ENCODE measurements around the gene GRPEL1.

DNA sequence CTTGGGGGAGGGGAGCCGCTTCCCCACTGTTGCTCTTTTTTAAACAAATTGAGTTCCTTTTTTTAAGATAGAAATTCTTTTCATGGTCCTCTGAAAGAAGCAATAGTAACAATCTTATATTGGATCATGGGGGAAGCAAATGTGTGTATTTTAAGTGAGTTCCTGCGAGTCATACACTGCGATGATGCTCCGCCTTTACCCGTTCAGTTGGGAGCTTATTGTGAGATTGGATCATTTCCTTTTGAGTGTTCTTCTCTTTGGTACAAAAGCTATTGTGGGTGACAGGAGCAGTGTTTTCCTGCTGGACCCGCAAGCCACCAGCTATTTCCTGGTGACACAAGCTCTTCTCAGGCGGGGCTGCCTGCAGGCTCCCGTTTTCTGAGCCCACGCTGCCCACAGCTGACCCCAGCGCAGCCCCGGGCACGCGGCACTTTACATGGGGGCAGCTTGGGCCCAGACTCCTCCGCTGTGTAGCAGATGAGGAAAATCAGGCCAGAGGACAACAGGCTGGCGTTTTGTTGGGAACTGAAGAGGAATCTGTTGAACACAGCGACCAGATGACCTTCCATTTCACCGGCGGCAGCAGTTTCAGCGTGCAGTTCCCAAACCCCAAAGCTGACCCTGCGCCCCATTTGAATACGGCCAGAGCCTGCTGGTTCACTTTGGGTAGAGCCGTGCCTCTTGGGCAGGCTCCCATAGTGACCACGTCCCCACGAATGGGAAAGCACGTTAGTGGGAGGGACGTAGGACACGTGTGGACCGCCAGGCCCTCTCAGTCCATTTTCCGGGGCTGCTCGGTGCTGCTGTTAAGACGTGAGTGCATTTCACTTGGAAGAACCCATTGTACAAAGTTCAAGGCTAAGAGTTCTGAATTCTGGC, 12.5 kb downstream of the GRPEL1 start:
- no peak for TF ChIP-seq POLR2A (IDR thresholded peaks at IDR 0.05)
- TF ChIP-seq, protein P1, sequence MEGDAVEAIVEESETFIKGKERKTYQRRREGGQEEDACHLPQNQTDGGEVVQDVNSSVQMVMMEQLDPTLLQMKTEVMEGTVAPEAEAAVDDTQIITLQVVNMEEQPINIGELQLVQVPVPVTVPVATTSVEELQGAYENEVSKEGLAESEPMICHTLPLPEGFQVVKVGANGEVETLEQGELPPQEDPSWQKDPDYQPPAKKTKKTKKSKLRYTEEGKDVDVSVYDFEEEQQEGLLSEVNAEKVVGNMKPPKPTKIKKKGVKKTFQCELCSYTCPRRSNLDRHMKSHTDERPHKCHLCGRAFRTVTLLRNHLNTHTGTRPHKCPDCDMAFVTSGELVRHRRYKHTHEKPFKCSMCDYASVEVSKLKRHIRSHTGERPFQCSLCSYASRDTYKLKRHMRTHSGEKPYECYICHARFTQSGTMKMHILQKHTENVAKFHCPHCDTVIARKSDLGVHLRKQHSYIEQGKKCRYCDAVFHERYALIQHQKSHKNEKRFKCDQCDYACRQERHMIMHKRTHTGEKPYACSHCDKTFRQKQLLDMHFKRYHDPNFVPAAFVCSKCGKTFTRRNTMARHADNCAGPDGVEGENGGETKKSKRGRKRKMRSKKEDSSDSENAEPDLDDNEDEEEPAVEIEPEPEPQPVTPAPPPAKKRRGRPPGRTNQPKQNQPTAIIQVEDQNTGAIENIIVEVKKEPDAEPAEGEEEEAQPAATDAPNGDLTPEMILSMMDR (IDR thresholded peaks at IDR 0.05): no peak

All from body of pancreas (tissue), 4 donors.